ENCODE data around the gene STX1B.
A peak's percentile ranks its signal among the peaks of the same experiment; 100 is the strongest.

GRCh38 chr16:30985401-30986128, 24.9 kb downstream of the STX1B start:
- TF ChIP-seq, protein P1, sequence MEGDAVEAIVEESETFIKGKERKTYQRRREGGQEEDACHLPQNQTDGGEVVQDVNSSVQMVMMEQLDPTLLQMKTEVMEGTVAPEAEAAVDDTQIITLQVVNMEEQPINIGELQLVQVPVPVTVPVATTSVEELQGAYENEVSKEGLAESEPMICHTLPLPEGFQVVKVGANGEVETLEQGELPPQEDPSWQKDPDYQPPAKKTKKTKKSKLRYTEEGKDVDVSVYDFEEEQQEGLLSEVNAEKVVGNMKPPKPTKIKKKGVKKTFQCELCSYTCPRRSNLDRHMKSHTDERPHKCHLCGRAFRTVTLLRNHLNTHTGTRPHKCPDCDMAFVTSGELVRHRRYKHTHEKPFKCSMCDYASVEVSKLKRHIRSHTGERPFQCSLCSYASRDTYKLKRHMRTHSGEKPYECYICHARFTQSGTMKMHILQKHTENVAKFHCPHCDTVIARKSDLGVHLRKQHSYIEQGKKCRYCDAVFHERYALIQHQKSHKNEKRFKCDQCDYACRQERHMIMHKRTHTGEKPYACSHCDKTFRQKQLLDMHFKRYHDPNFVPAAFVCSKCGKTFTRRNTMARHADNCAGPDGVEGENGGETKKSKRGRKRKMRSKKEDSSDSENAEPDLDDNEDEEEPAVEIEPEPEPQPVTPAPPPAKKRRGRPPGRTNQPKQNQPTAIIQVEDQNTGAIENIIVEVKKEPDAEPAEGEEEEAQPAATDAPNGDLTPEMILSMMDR (IDR thresholded peaks at IDR 0.05): peak in 1 of 3 donors; percentile 8
- TF ChIP-seq POLR2AphosphoS5 (IDR thresholded peaks at IDR 0.05) (peak in 1 of 3 donors; percentile 9), POLR2A (IDR thresholded peaks at IDR 0.05) (no peak)

Data from breast epithelium (tissue), 3 donors.